Esophagus squamous epithelium (tissue), 4 donors: ENCODE data around the gene PRELP.

ENCODE experiments used
- POLR2A ChIP-seq, 4 donors: fragments of 450-650 bp; IDR thresholded peaks; one replicate each; pipeline ENCODE4 v1.6.1; 2017; ENCODE audit warnings: antibody characterized with exemption in 4 of 4, mild to moderate bottlenecking in 4 of 4, moderate library complexity in 3 of 4
- TF ChIP-seq, protein P1 (sequence below), 6 experiments: fragments of 450-650 bp in 4 of 6; fragments of 200-600 bp in 2 of 6; sonication (generic) in 2 of 6; IDR thresholded peaks; one replicate each; pipeline ENCODE4 v1.5.1; 2016 to 2019; ENCODE audit warnings: antibody characterized with exemption in 6 of 6, mild to moderate bottlenecking in 4 of 6, moderate library complexity in 4 of 6

DNA sequence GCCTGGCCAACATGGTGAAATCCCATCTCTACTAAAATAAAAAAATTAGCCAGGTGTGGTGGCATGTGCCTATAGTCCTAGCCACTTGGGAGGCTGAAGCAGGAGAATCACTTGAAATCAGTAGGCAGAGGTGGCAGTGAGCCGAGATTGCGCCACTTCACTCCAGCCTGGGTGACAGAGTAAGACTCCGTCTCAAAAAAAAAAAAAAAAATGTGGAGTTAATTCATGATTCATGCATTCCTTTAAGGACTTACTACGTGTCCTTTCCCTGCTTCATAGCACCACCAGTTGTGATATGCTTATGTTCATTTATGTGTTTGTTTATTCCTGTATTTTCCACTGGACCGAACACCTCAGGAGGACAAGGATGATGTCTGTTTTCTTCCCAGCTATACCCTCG lies 12.7 kb upstream of the PRELP start:
- TF ChIP-seq, protein P1, sequence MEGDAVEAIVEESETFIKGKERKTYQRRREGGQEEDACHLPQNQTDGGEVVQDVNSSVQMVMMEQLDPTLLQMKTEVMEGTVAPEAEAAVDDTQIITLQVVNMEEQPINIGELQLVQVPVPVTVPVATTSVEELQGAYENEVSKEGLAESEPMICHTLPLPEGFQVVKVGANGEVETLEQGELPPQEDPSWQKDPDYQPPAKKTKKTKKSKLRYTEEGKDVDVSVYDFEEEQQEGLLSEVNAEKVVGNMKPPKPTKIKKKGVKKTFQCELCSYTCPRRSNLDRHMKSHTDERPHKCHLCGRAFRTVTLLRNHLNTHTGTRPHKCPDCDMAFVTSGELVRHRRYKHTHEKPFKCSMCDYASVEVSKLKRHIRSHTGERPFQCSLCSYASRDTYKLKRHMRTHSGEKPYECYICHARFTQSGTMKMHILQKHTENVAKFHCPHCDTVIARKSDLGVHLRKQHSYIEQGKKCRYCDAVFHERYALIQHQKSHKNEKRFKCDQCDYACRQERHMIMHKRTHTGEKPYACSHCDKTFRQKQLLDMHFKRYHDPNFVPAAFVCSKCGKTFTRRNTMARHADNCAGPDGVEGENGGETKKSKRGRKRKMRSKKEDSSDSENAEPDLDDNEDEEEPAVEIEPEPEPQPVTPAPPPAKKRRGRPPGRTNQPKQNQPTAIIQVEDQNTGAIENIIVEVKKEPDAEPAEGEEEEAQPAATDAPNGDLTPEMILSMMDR (IDR thresholded peaks at IDR 0.05) = no peak
- no peak for TF ChIP-seq POLR2A (IDR thresholded peaks at IDR 0.05)
